ENCODE data around the gene HS3ST5.
A peak's percentile ranks its signal among the peaks of the same experiment; 100 is the strongest.

The HS3ST5 gene

GRCh38 chr6:114292431-114292830, 50.4 kb downstream of the HS3ST5 start:
- Histone ChIP-seq H3K4me3 (ENCODE audit: low read length) (no peak overlapping the region), H3K9ac (ENCODE audit: low read depth, low read length) (no peak overlapping the region), H3K36me3 (ENCODE audit: insufficient read depth, low read length) (no peaks in the 10 kb centered on the region), H3K27me3 (ENCODE audit: insufficient read depth, low read length) (no peaks in the 10 kb centered on the region), H3K9me3 (ENCODE audit: insufficient read depth, low read depth, low read length) (no peaks in the 10 kb centered on the region), H3K27ac (ENCODE audit: low read depth, low read length) (no peak overlapping the region), H3K4me1 (ENCODE audit: insufficient read depth, low read length) (peaks cover 5% of the 10 kb centered on the region; the same call in 1 of the 2 replicates)
- 100% methylated on average over 1 of the region's 1 CpG for WGBS

- 94% methylated on average over 2 of the region's 2 CpGs for WGBS
- Histone ChIP-seq H3K27me3 (ENCODE audit: insufficient read depth, low read length) (no peaks in the 10 kb centered on the region), H3K9ac (ENCODE audit: low read depth, low read length) (no peak overlapping the region), H3K4me1 (ENCODE audit: insufficient read depth, low read length) (peaks cover 2% of the 10 kb centered on the region; the same call in 1 of the 2 replicates), H3K27ac (ENCODE audit: low read depth, low read length) (no peak overlapping the region), H3K4me3 (ENCODE audit: low read length) (no peak overlapping the region), H3K36me3 (ENCODE audit: insufficient read depth, low read length) (no peaks in the 10 kb centered on the region), H3K9me3 (ENCODE audit: insufficient read depth, low read depth, low read length) (no peaks in the 10 kb centered on the region)
These were observed 51.4 kb downstream of the HS3ST5 start for GRCh38 chr6:114291428-114291827.

GRCh38 chr6:114290864-114291263, 52.0 kb downstream of the HS3ST5 start:
- Histone ChIP-seq H3K36me3 (ENCODE audit: insufficient read depth, low read length) (no peaks in the 10 kb centered on the region), H3K9ac (ENCODE audit: low read depth, low read length) (no peak overlapping the region), H3K4me1 (ENCODE audit: insufficient read depth, low read length) (no peaks in the 10 kb centered on the region; the same call in 1 of the 2 replicates), H3K9me3 (ENCODE audit: insufficient read depth, low read depth, low read length) (no peaks in the 10 kb centered on the region), H3K27ac (ENCODE audit: low read depth, low read length) (no peak overlapping the region), H3K4me3 (ENCODE audit: low read length) (no peak overlapping the region), H3K27me3 (ENCODE audit: insufficient read depth, low read length) (no peaks in the 10 kb centered on the region)
- 88% methylated on average over 3 of the region's 3 CpGs for WGBS

GRCh38 chr6:114288701-114289495, 53.9 kb downstream of the HS3ST5 start:
- Histone ChIP-seq H3K4me1 (ENCODE audit: insufficient read depth, low read length) (peaks cover under 1% of the 10 kb centered on the region; the same call in 1 of the 2 replicates), H3K9me3 (ENCODE audit: insufficient read depth, low read depth, low read length) (no peaks in the 10 kb centered on the region), H3K36me3 (ENCODE audit: insufficient read depth, low read length) (no peaks in the 10 kb centered on the region), H3K9ac (ENCODE audit: low read depth, low read length) (no peak overlapping the region), H3K27ac (ENCODE audit: low read depth, low read length) (no peak overlapping the region), H3K4me3 (ENCODE audit: low read length) (no peak overlapping the region), H3K27me3 (ENCODE audit: insufficient read depth, low read length) (no peaks in the 10 kb centered on the region)
- 92% methylated on average over 2 of the region's 3 CpGs for WGBS

GRCh38 chr6:114287461-114287860, 55.4 kb downstream of the HS3ST5 start:
- Histone ChIP-seq H3K4me1 (ENCODE audit: insufficient read depth, low read length) (peaks cover 15% of the 10 kb centered on the region), H3K27ac (ENCODE audit: low read depth, low read length) (no peak overlapping the region), H3K9ac (ENCODE audit: low read depth, low read length) (no peak overlapping the region), H3K9me3 (ENCODE audit: insufficient read depth, low read depth, low read length) (no peaks in the 10 kb centered on the region), H3K4me3 (ENCODE audit: low read length) (no peak overlapping the region), H3K36me3 (ENCODE audit: insufficient read depth, low read length) (no peaks in the 10 kb centered on the region), H3K27me3 (ENCODE audit: insufficient read depth, low read length) (no peaks in the 10 kb centered on the region)
- 89% methylated on average over 2 of the region's 2 CpGs for WGBS

- H3K27me3 ChIP-seq (ENCODE audit: insufficient read depth, low read length) = no peaks in the 10 kb centered on the region
- no peaks in the 10 kb centered on the region for H3K36me3 ChIP-seq (ENCODE audit: insufficient read depth, low read length)
- no peak overlapping the region for H3K4me3 ChIP-seq (ENCODE audit: low read length)
- WGBS = 92% methylated on average over 1 of the region's 2 CpGs
- H3K9me3 ChIP-seq (ENCODE audit: insufficient read depth, low read depth, low read length) = no peaks in the 10 kb centered on the region
- no peak overlapping the region for H3K9ac ChIP-seq (ENCODE audit: low read depth, low read length)
- peaks cover 28% of the 10 kb centered on the region for H3K4me1 ChIP-seq (ENCODE audit: insufficient read depth, low read length)
- no peak overlapping the region for H3K27ac ChIP-seq (ENCODE audit: low read depth, low read length)
These were observed 56.6 kb downstream of the HS3ST5 start for GRCh38 chr6:114286211-114286610.

GRCh38 chr6:114284281-114284680, 58.5 kb downstream of the HS3ST5 start:
- Histone ChIP-seq H3K4me3 (ENCODE audit: low read length) (no peak overlapping the region), H3K27me3 (ENCODE audit: insufficient read depth, low read length) (no peaks in the 10 kb centered on the region), H3K9ac (ENCODE audit: low read depth, low read length) (no peak overlapping the region), H3K9me3 (ENCODE audit: insufficient read depth, low read depth, low read length) (no peaks in the 10 kb centered on the region), H3K36me3 (ENCODE audit: insufficient read depth, low read length) (no peaks in the 10 kb centered on the region), H3K27ac (ENCODE audit: low read depth, low read length) (no peak overlapping the region), H3K4me1 (ENCODE audit: insufficient read depth, low read length) (peaks cover 39% of the 10 kb centered on the region)
- WGBS = 90% methylated on average over 1 of the region's 2 CpGs

GRCh38 chr6:114282292-114282691, 60.5 kb downstream of the HS3ST5 start:
- peaks cover 55% of the 10 kb centered on the region for H3K4me1 ChIP-seq (ENCODE audit: insufficient read depth, low read length)
- 19% methylated on average over 6 of the region's 6 CpGs for WGBS
- H3K27me3 ChIP-seq (ENCODE audit: insufficient read depth, low read length) = no peaks in the 10 kb centered on the region
- peak overlapping the region; percentile 31 for H3K4me3 ChIP-seq (ENCODE audit: low read length)
- peak overlapping the region; percentile 68 for H3K27ac ChIP-seq (ENCODE audit: low read depth, low read length)
- H3K36me3 ChIP-seq (ENCODE audit: insufficient read depth, low read length) = no peaks in the 10 kb centered on the region
- H3K9me3 ChIP-seq (ENCODE audit: insufficient read depth, low read depth, low read length) = no peaks in the 10 kb centered on the region
- peak overlapping the region; percentile 45; the same call in 1 of the 2 replicates for H3K9ac ChIP-seq (ENCODE audit: low read depth, low read length)

- peak overlapping the region; percentile 17; the same call in 1 of the 2 replicates for H3K9ac ChIP-seq (ENCODE audit: low read depth, low read length)
- no peaks in the 10 kb centered on the region for H3K27me3 ChIP-seq (ENCODE audit: insufficient read depth, low read length)
- H3K9me3 ChIP-seq (ENCODE audit: insufficient read depth, low read depth, low read length) = no peaks in the 10 kb centered on the region
- H3K27ac ChIP-seq (ENCODE audit: low read depth, low read length) = peak overlapping the region; percentile 6; the same call in 1 of the 2 replicates
- H3K4me3 ChIP-seq (ENCODE audit: low read length) = no peak overlapping the region
- H3K36me3 ChIP-seq (ENCODE audit: insufficient read depth, low read length) = no peaks in the 10 kb centered on the region
- peaks cover 62% of the 10 kb centered on the region for H3K4me1 ChIP-seq (ENCODE audit: insufficient read depth, low read length)
- 47% methylated on average over 3 of the region's 3 CpGs for WGBS
These were observed 61.3 kb downstream of the HS3ST5 start for GRCh38 chr6:114281496-114281895.

- no peaks in the 10 kb centered on the region for H3K27me3 ChIP-seq (ENCODE audit: insufficient read depth, low read length)
- H3K9me3 ChIP-seq (ENCODE audit: insufficient read depth, low read depth, low read length) = no peaks in the 10 kb centered on the region
- H3K9ac ChIP-seq (ENCODE audit: low read depth, low read length) = no peak overlapping the region
- H3K4me3 ChIP-seq (ENCODE audit: low read length) = no peak overlapping the region
- WGBS = 93% methylated on average over 5 of the region's 7 CpGs
- H3K36me3 ChIP-seq (ENCODE audit: insufficient read depth, low read length) = no peaks in the 10 kb centered on the region
- H3K4me1 ChIP-seq (ENCODE audit: insufficient read depth, low read length) = peaks cover 62% of the 10 kb centered on the region
- H3K27ac ChIP-seq (ENCODE audit: low read depth, low read length) = no peak overlapping the region
These were observed 62.4 kb downstream of the HS3ST5 start for GRCh38 chr6:114280239-114280982.

- H3K27ac ChIP-seq (ENCODE audit: low read depth, low read length) = no peak overlapping the region
These were observed 65.6 kb downstream of the HS3ST5 start for GRCh38 chr6:114277220-114277619.

More at GRCh38 chr6:114277220-114277619, 65.6 kb downstream of the HS3ST5 start:
- no peaks in the 10 kb centered on the region for H3K27me3 ChIP-seq (ENCODE audit: insufficient read depth, low read length)
- no peak overlapping the region for H3K4me3 ChIP-seq (ENCODE audit: low read length)
- H3K4me1 ChIP-seq (ENCODE audit: insufficient read depth, low read length) = peaks cover 45% of the 10 kb centered on the region
- no peaks in the 10 kb centered on the region for H3K9me3 ChIP-seq (ENCODE audit: insufficient read depth, low read depth, low read length)
- H3K9ac ChIP-seq (ENCODE audit: low read depth, low read length) = no peak overlapping the region
- H3K36me3 ChIP-seq (ENCODE audit: insufficient read depth, low read length) = no peaks in the 10 kb centered on the region; the same call in 1 of the 2 replicates
- WGBS = no CpG with 5 or more reads among the region's 2 CpGs

All from HUES64 (cell line).